ENCODE results near the gene NUP93. TPM values are rescaled to one million over a fixed set of nuclear protein-coding genes. Genes with fewer than 3 reads are reported as not detected.

NUP93 gene
- total RNA-seq, 2 experiments from 2014 or later = 126 to 129 TPM

GRCh38 chr16:56897026-56897799, 167.3 kb downstream of the NUP93 start:
- H3K36me3 Mint-ChIP-seq = no peaks in the 10 kb centered on the region
- H3K27ac Mint-ChIP-seq = no peak overlapping the region
- CTCF ChIA-PET = no interaction called here

GRCh38 chr16:56898847-56899246, 168.9 kb downstream of the NUP93 start:
- Mint-ChIP-seq H3K36me3 (no peaks in the 10 kb centered on the region), H3K27me3 (peaks cover 58% of the 10 kb centered on the region), H3K4me3 (no peak overlapping the region), H3K27ac (no peak overlapping the region), H3K4me1 (peaks cover 27% of the 10 kb centered on the region), H3K9me3 (ENCODE audit: low read depth) (no peaks in the 10 kb centered on the region)
- ATAC-seq = peak; percentile 71
- DNase-seq = peak; percentile 62
- CTCF ChIA-PET = no interaction called here

More at GRCh38 chr16:56897026-56897799, 167.3 kb downstream of the NUP93 start:
- H3K4me1 Mint-ChIP-seq = peaks cover 27% of the 10 kb centered on the region
- ATAC-seq (no peak), DNase-seq (no peak)
- H3K9me3 Mint-ChIP-seq (ENCODE audit: low read depth) = no peaks in the 10 kb centered on the region
- peaks cover 54% of the 10 kb centered on the region for H3K27me3 Mint-ChIP-seq
- no peak overlapping the region for H3K4me3 Mint-ChIP-seq

Small RNA genes within 50 kb of the gene (microRNA-seq; reads per million reads assigned to microRNA genes)
- 8.1 reads per million, percentile 25 among the genes with 10 or more reads in this experiment for gene MIR138-2

Other genes starting within 250 kb of the NUP93 start
- gene BBS2, start 210.1 kb upstream of the NUP93 start, total RNA-seq = 1 to 10 TPM; 6.2 to 8.2 TPM
- not detected for gene MT4, start 165.1 kb upstream of the NUP93 start, total RNA-seq
- 1 to 10 TPM in 1 of 2 experiments, not detected in 1; 3.6 TPM for gene MT3, start 140.6 kb upstream of the NUP93 start, total RNA-seq
- 100 to 1,000 TPM; 121 to 125 TPM for gene MT2A, start 121.5 kb upstream of the NUP93 start, total RNA-seq
- gene MT1E, start 104.3 kb upstream of the NUP93 start, total RNA-seq = 10 to 100 TPM; 41.2 to 54.1 TPM
- not detected for gene MT1M, start 97.5 kb upstream of the NUP93 start, total RNA-seq
- under 1 TPM in 1 of 2 experiments, not detected in 1; 0.91 TPM for gene MT1A, start 91.5 kb upstream of the NUP93 start, total RNA-seq
- not detected for gene MT1B, start 78.2 kb upstream of the NUP93 start, total RNA-seq
- 10 to 100 TPM; 11.4 to 20.6 TPM for gene MT1F, start 72.2 kb upstream of the NUP93 start, total RNA-seq
- gene MT1G, start 62.1 kb upstream of the NUP93 start, total RNA-seq = 1 to 10 TPM; 2.8 to 3.4 TPM
- gene MT1H, start 60.3 kb upstream of the NUP93 start, total RNA-seq = not detected
- 10 to 100 TPM; 34.2 to 39.5 TPM for gene MT1X, start 47.7 kb upstream of the NUP93 start, total RNA-seq
- gene SLC12A3, start 135.1 kb downstream of the NUP93 start, total RNA-seq = not detected
- gene HERPUD1, start 202.0 kb downstream of the NUP93 start, total RNA-seq = 100 to 1,000 TPM; 127 to 149 TPM
- not detected for gene CETP, start 231.8 kb downstream of the NUP93 start, total RNA-seq